ENCODE data around the gene MZB1.
"Not testable (repeated sequence)": the region's sequence is repeated elsewhere in the genome, so short reads cannot be mapped to it uniquely, and the experiment has no call there.

The MZB1 gene

DNA sequence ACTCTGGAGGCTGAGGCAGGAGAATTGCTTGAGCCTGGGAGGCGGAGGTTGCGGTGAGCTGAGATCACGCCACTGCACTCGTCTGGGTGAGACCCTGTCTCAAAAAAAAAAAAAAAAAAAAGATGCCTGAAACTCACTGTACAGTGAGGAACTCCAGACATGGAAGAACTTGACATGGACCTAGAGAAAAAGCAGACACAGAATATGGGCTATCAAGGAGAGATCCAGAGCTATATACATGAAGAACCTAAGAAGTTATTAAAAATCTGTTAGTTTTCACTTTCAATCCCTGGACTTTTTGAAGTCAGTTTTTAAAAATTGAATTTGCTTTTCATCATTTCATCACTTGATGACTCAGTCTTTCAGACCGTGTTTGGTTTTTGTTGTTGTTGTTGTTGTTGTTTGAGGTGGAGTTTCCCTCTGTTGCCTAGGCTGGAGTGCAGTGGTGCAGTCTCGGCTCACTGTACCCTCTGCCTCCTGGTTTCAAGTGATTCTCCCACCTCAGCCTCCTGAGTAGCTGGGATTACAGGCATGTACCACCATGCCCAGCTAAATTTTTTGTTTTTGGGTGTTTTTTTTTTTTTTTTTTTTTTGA is 27.8 kb downstream of the MZB1 start:
- no peak overlapping the region for H2AFZ ChIP-seq (ENCODE audit: low read depth, low read length)
- peaks cover 73% of the 10 kb centered on the region for H4K20me1 ChIP-seq (ENCODE audit: insufficient read depth, low read length)
- TF ChIP-seq EZH2 (IDR thresholded peaks at IDR 0.05; ENCODE audit: borderline replicate concordance, low read depth, low read length, severe bottlenecking): no peak
- TF ChIP-seq, protein P1, sequence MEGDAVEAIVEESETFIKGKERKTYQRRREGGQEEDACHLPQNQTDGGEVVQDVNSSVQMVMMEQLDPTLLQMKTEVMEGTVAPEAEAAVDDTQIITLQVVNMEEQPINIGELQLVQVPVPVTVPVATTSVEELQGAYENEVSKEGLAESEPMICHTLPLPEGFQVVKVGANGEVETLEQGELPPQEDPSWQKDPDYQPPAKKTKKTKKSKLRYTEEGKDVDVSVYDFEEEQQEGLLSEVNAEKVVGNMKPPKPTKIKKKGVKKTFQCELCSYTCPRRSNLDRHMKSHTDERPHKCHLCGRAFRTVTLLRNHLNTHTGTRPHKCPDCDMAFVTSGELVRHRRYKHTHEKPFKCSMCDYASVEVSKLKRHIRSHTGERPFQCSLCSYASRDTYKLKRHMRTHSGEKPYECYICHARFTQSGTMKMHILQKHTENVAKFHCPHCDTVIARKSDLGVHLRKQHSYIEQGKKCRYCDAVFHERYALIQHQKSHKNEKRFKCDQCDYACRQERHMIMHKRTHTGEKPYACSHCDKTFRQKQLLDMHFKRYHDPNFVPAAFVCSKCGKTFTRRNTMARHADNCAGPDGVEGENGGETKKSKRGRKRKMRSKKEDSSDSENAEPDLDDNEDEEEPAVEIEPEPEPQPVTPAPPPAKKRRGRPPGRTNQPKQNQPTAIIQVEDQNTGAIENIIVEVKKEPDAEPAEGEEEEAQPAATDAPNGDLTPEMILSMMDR (IDR thresholded peaks at IDR 0.05; ENCODE audit: borderline replicate concordance, extremely low read depth, low read length, poor library complexity, severe bottlenecking): no peak
- H3K9me3 ChIP-seq (ENCODE audit: insufficient read depth, low read length, severe bottlenecking): no peaks in the 10 kb centered on the region
- no peaks in the 10 kb centered on the region for H3K27me3 ChIP-seq (ENCODE audit: insufficient read depth, low read length, poor library complexity)
- H3K79me2 ChIP-seq (ENCODE audit: insufficient read depth, low read length): peaks cover 89% of the 10 kb centered on the region
- DNase-seq (no peak), ATAC-seq (ENCODE audit: insufficient read depth, low read depth) (no peak)
- H3K27ac ChIP-seq (ENCODE audit: low read length): no peak overlapping the region
- no peak overlapping the region for H3K4me3 ChIP-seq (ENCODE audit: low read depth in 1 of 2, low read length in 2 of 2)
- no peak overlapping the region for H3K9ac ChIP-seq (ENCODE audit: low read depth, low read length)
- H3K36me3 ChIP-seq (ENCODE audit: insufficient read depth, low read length): peaks cover 64% of the 10 kb centered on the region
- no peaks in the 10 kb centered on the region for H3K4me1 ChIP-seq (ENCODE audit: insufficient read depth, low read length)
- H3K4me2 ChIP-seq (ENCODE audit: insufficient read depth, low read length): no peak overlapping the region

DNA sequence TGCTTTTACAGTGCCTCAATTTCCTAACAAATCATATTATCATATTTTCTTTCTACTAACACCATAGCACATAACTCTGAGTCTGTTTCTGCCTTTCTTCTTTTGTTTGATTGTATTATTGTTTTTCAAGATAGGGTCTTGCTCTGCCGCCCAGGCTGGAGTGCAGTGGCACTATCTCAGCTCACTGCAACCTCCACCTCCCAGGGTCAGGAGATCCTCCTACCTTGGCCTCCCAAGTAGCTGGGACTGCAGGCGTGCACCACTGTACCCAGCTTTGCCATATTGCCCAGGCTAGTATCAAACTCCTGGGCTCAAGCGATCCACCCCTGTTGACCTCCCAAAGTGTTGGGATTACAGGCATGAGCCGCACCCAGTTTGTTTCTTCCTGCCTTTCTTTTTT is 29.3 kb downstream of the MZB1 start:
- peaks cover 95% of the 10 kb centered on the region for H3K79me2 ChIP-seq (ENCODE audit: insufficient read depth, low read length)
- peaks cover 87% of the 10 kb centered on the region for H4K20me1 ChIP-seq (ENCODE audit: insufficient read depth, low read length)

DNA sequence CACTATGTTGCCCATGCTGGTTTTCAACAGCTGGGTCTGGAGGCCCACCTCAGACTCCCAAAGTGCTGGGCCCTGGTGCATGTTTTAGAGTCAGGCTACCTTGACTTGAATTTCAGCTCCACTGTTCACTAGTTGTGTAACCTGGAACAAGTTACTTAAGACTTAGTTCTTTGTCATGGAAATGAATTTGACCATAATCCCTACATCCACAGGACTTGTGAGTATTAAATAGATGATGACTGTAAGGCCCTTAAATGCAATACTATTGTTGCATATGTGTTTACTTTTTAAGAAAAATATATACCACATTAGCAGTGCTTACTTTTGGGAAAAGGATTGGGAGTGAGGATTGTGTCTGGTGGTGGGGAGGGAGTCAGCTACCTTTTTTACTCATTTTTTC is 31.6 kb downstream of the MZB1 start:
- H3K36me3 ChIP-seq (ENCODE audit: insufficient read depth, low read length): peaks cover 56% of the 10 kb centered on the region
- TF ChIP-seq, protein P1 (IDR thresholded peaks at IDR 0.05; ENCODE audit: borderline replicate concordance, extremely low read depth, low read length, poor library complexity, severe bottlenecking): no peak
- TF ChIP-seq EZH2 (IDR thresholded peaks at IDR 0.05; ENCODE audit: borderline replicate concordance, low read depth, low read length, severe bottlenecking): no peak
- H3K27me3 ChIP-seq (ENCODE audit: insufficient read depth, low read length, poor library complexity): no peaks in the 10 kb centered on the region
- H4K20me1 ChIP-seq (ENCODE audit: insufficient read depth, low read length): peaks cover 89% of the 10 kb centered on the region
- no peaks in the 10 kb centered on the region for H3K9me3 ChIP-seq (ENCODE audit: insufficient read depth, low read length, severe bottlenecking)
- peaks cover 100% of the 10 kb centered on the region for H3K79me2 ChIP-seq (ENCODE audit: insufficient read depth, low read length)
- no peaks in the 10 kb centered on the region for H3K4me1 ChIP-seq (ENCODE audit: insufficient read depth, low read length)
- no peak overlapping the region for H3K27ac ChIP-seq (ENCODE audit: low read length)
- no peak for DNase-seq
- no peak overlapping the region for H3K9ac ChIP-seq (ENCODE audit: low read depth, low read length)
- no peak overlapping the region for H2AFZ ChIP-seq (ENCODE audit: low read depth, low read length)
- ATAC-seq (ENCODE audit: insufficient read depth, low read depth): no peak
- H3K4me3 ChIP-seq (ENCODE audit: low read depth in 1 of 2, low read length in 2 of 2): no peak overlapping the region
- H3K4me2 ChIP-seq (ENCODE audit: insufficient read depth, low read length): no peak overlapping the region

More for the DNA sequence above, 29.3 kb downstream of the MZB1 start:
- H3K4me2 ChIP-seq (ENCODE audit: insufficient read depth, low read length): no peak overlapping the region
- peaks cover 60% of the 10 kb centered on the region for H3K36me3 ChIP-seq (ENCODE audit: insufficient read depth, low read length)
- DNase-seq: no peak
- TF ChIP-seq, protein P1 (IDR thresholded peaks at IDR 0.05; ENCODE audit: borderline replicate concordance, extremely low read depth, low read length, poor library complexity, severe bottlenecking): no peak
- no peak for TF ChIP-seq EZH2 (IDR thresholded peaks at IDR 0.05; ENCODE audit: borderline replicate concordance, low read depth, low read length, severe bottlenecking)
- H3K27me3 ChIP-seq (ENCODE audit: insufficient read depth, low read length, poor library complexity): no peaks in the 10 kb centered on the region
- ATAC-seq (ENCODE audit: insufficient read depth, low read depth): no peak
- no peak overlapping the region for H3K9ac ChIP-seq (ENCODE audit: low read depth, low read length)
- H3K27ac ChIP-seq (ENCODE audit: low read length): no peak overlapping the region
- H3K4me1 ChIP-seq (ENCODE audit: insufficient read depth, low read length): no peaks in the 10 kb centered on the region
- no peak overlapping the region for H2AFZ ChIP-seq (ENCODE audit: low read depth, low read length)
- H3K9me3 ChIP-seq (ENCODE audit: insufficient read depth, low read length, severe bottlenecking): no peaks in the 10 kb centered on the region
- H3K4me3 ChIP-seq (ENCODE audit: low read depth in 1 of 2, low read length in 2 of 2): no peak overlapping the region

DNA sequence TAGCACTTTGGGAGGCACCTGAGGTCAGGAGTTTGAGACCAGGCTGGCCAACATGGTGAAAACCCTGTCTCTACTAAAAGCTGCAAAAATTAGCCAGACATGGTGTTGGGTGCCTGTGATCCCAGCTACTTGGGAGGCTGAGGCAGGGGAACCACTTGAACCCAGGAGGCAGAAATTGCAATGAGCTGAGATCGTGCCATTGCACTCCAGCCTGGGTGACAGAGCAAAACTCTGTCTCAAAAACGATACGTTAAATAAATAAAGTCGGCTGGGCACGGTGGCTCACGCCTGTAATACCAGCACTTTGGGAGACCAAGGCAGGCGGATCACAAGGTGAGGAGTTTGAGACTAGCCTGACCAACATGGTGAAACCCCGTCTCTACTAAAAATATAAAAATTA is 33.8 kb downstream of the MZB1 start:
- H3K4me3 ChIP-seq (ENCODE audit: low read depth in 1 of 2, low read length in 2 of 2); H3K4me1 ChIP-seq (ENCODE audit: insufficient read depth, low read length); H3K27ac ChIP-seq (ENCODE audit: low read length); DNase-seq; H3K27me3 ChIP-seq (ENCODE audit: insufficient read depth, low read length, poor library complexity); H3K9me3 ChIP-seq (ENCODE audit: insufficient read depth, low read length, severe bottlenecking); H3K9ac ChIP-seq (ENCODE audit: low read depth, low read length); ATAC-seq (ENCODE audit: insufficient read depth, low read depth); H3K4me2 ChIP-seq (ENCODE audit: insufficient read depth, low read length); H2AFZ ChIP-seq (ENCODE audit: low read depth, low read length): not testable (repeated sequence)
- peaks cover 100% of the 10 kb centered on the region for H3K79me2 ChIP-seq (ENCODE audit: insufficient read depth, low read length)
- H3K36me3 ChIP-seq (ENCODE audit: insufficient read depth, low read length): peaks cover 54% of the 10 kb centered on the region
- H4K20me1 ChIP-seq (ENCODE audit: insufficient read depth, low read length): peaks cover 91% of the 10 kb centered on the region

Data from DND-41 (cell line).